ENCODE measurements around the gene FOXP1. TPM values are rescaled to one million over a fixed set of nuclear protein-coding genes. Genes with fewer than 3 reads are reported as not detected.

The FOXP1 gene
- total RNA-seq, 1 experiment from 2014 or later, result 58.4 TPM

- intact Hi-C loops (cut with micrococcal nuclease; ENCODE audit: unreplicated experiment), result no loop called here
- Histone ChIP-seq H3K36me3 (ENCODE audit: insufficient read depth, low read length, poor library complexity, severe bottlenecking) (no peaks in the 10 kb centered on the region), H3K4me3 (ENCODE audit: low read depth, low read length, poor library complexity, severe bottlenecking) (no peak overlapping the region), H3K4me1 (ENCODE audit: insufficient read depth, low read length, poor library complexity, severe bottlenecking) (no peaks in the 10 kb centered on the region), H3K27ac (ENCODE audit: low read depth, low read length, poor library complexity, severe bottlenecking) (no peak overlapping the region), H3K27me3 (replicated peaks; ENCODE audit: insufficient read depth, low read depth, low read length, poor library complexity) (no peaks in the 10 kb centered on the region), H3K9me3 (ENCODE audit: low read depth, low read length, poor library complexity, severe bottlenecking) (no peaks in the 10 kb centered on the region)
- ChIA-PET CTCF (no interaction called here), POLR2A (ENCODE audit: low non-redundant PET) (interaction anchor here (0.7 kb wide), 1 partner anchor 571 kb away, joined by 4 read pairs; no protein-coding TSS in a partner anchor)
- no peak for TF ChIP-seq CTCF (conservative IDR thresholded peaks at IDR 0.05; ENCODE audit: low read depth, low read length)
- TF ChIP-seq EZH2 (IDR thresholded peaks at IDR 0.05; ENCODE audit: borderline replicate concordance, low read depth, low read length, poor library complexity, severe bottlenecking), result no peak
- DNase-seq (ENCODE audit: low spot score), result no peak
- BruUV-seq (replicated peaks), result no TSS peak
These were observed 288.6 kb downstream of the FOXP1 start for GRCh38 chr3:71294919-71295318.

- DNase-seq (ENCODE audit: low spot score), result no peak
- ChIA-PET CTCF (no interaction called here), POLR2A (ENCODE audit: low non-redundant PET) (no interaction called here)
- Histone ChIP-seq H3K36me3 (ENCODE audit: insufficient read depth, low read length, poor library complexity, severe bottlenecking) (no peaks in the 10 kb centered on the region), H3K4me3 (ENCODE audit: low read depth, low read length, poor library complexity, severe bottlenecking) (no peak overlapping the region), H3K27ac (ENCODE audit: low read depth, low read length, poor library complexity, severe bottlenecking) (no peak overlapping the region), H3K9me3 (ENCODE audit: low read depth, low read length, poor library complexity, severe bottlenecking) (no peaks in the 10 kb centered on the region), H3K27me3 (replicated peaks; ENCODE audit: insufficient read depth, low read depth, low read length, poor library complexity) (no peaks in the 10 kb centered on the region), H3K4me1 (ENCODE audit: insufficient read depth, low read length, poor library complexity, severe bottlenecking) (no peaks in the 10 kb centered on the region)
- BruUV-seq (replicated peaks), result no TSS peak
- TF ChIP-seq CTCF (conservative IDR thresholded peaks at IDR 0.05; ENCODE audit: low read depth, low read length), result no peak
- no peak for TF ChIP-seq EZH2 (IDR thresholded peaks at IDR 0.05; ENCODE audit: borderline replicate concordance, low read depth, low read length, poor library complexity, severe bottlenecking)
- intact Hi-C loops (cut with micrococcal nuclease; ENCODE audit: unreplicated experiment), result no loop called here
These were observed 293.2 kb downstream of the FOXP1 start for GRCh38 chr3:71290301-71290700.

- intact Hi-C loops (cut with micrococcal nuclease; ENCODE audit: unreplicated experiment), result no loop called here
- ChIA-PET POLR2A (ENCODE audit: low non-redundant PET) (no interaction called here), CTCF (no interaction called here)
- no peak for TF ChIP-seq EZH2 (IDR thresholded peaks at IDR 0.05; ENCODE audit: borderline replicate concordance, low read depth, low read length, poor library complexity, severe bottlenecking)
- no peak for TF ChIP-seq CTCF (conservative IDR thresholded peaks at IDR 0.05; ENCODE audit: low read depth, low read length)
- Histone ChIP-seq H3K27ac (ENCODE audit: low read depth, low read length, poor library complexity, severe bottlenecking) (no peak overlapping the region), H3K27me3 (replicated peaks; ENCODE audit: insufficient read depth, low read depth, low read length, poor library complexity) (no peaks in the 10 kb centered on the region), H3K36me3 (ENCODE audit: insufficient read depth, low read length, poor library complexity, severe bottlenecking) (no peaks in the 10 kb centered on the region), H3K4me3 (ENCODE audit: low read depth, low read length, poor library complexity, severe bottlenecking) (no peak overlapping the region), H3K9me3 (ENCODE audit: low read depth, low read length, poor library complexity, severe bottlenecking) (no peaks in the 10 kb centered on the region), H3K4me1 (ENCODE audit: insufficient read depth, low read length, poor library complexity, severe bottlenecking) (no peaks in the 10 kb centered on the region)
- BruUV-seq (replicated peaks), result no TSS peak
- no peak for DNase-seq (ENCODE audit: low spot score)
These were observed 295.1 kb downstream of the FOXP1 start for GRCh38 chr3:71288269-71288930.
